GM12875 (cell line): ENCODE data around the gene FGFR3.

ENCODE experiments used
- H3K4me3 ChIP-seq: one replicate; pipeline ENCODE4 v1.5.1; 2011; ENCODE audit warnings: low read depth, low read length, control low read depth
- TF ChIP-seq, protein P1 (sequence below): IDR thresholded peaks from 2 replicates; pipeline ENCODE4 v1.5.1; 2011; ENCODE audit warnings: low read depth, mild to moderate bottlenecking, control low read depth, inconsistent platforms, low read length, moderate library complexity, borderline replicate concordance; ENCODE audit not compliant: insufficient read depth

Gene FGFR3

DNA sequence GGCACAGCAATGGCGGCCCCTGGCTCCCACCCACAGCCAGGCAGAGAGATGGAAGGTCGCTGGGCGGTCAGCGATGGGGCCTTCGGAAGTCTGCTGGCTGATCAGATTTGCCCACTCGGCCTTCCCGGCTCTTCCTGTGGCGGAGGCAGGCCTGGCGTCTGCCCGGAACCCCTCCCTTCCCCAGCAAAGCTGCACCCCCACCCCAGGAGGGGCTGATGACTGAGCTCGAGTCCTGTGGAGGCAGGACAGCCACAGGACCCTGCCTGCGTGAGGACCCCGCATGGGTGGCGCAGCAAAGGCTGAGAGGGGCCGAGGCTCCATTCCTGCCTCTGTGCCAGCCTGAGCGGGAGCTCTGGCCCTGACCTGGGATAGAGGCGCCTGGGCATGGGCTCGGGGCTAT, 37.0 kb upstream of the FGFR3 start:
- H3K4me3 ChIP-seq = no peak overlapping the region
- TF ChIP-seq, protein P1, sequence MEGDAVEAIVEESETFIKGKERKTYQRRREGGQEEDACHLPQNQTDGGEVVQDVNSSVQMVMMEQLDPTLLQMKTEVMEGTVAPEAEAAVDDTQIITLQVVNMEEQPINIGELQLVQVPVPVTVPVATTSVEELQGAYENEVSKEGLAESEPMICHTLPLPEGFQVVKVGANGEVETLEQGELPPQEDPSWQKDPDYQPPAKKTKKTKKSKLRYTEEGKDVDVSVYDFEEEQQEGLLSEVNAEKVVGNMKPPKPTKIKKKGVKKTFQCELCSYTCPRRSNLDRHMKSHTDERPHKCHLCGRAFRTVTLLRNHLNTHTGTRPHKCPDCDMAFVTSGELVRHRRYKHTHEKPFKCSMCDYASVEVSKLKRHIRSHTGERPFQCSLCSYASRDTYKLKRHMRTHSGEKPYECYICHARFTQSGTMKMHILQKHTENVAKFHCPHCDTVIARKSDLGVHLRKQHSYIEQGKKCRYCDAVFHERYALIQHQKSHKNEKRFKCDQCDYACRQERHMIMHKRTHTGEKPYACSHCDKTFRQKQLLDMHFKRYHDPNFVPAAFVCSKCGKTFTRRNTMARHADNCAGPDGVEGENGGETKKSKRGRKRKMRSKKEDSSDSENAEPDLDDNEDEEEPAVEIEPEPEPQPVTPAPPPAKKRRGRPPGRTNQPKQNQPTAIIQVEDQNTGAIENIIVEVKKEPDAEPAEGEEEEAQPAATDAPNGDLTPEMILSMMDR = no peak

DNA sequence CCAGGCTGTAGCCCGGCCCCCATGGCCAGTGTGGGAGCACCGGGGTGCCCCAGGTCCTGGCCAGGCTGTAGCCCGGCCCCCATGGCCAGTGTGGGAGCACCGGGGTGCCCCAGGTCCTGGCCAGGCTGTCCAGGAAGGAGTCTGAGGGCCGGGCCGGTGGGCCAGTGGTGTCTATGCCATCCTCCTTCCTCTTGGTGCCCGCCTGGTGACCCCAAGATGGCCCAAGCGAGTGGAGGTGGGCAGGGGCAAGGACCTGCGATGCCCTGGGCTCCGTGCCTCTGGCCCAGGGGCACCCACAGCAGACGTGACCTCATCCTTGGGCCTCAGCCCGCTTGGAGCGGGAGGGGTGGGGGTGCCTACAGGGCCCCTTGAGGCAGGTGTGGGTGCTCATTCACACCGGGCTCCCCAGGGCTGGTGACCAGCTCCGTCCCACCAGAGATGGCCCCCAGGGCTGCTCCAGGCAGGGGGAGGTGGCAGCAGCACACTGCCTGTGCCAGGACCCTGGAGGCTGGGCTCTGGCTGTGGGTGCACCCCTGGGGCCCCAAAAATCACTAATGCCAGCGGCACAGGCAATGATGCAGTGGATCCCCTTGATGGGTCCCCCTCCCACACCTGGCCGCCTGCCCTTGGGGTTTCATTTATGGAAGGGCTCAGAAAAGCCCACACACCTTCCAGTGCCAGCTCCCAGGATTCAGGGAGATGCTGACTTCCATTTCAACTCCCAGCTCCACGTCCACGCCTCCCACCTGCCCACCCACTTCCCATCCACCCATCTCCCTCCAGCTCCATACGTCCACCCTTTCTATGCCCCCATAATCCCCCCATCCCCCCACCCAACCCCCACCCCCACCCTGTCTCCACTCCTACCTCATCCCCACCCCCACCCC, 36.0 kb upstream of the FGFR3 start:
- no peak overlapping the region for H3K4me3 ChIP-seq
- TF ChIP-seq, protein P1 = no peak

DNA sequence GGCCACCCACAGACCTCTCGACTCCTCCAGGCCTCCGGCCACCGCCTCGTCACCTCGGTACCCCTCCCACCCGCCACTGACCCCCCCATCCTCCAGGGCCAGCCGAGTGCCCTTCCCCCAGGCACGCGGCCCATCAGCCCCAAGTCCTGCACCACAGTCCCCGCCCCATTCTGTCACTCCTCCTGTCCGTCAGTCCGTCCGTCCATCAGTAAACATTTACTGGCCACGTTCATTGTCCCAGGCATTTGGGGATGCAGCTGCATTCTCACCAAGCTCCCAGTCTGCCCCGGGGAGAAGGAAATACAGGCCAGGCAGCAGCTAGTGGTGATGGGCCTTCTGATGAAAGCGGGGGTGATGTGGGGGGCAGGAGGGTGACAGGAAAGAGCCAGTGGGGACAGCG, 35.3 kb upstream of the FGFR3 start:
- no peak overlapping the region for H3K4me3 ChIP-seq
- TF ChIP-seq, protein P1 = no peak

DNA sequence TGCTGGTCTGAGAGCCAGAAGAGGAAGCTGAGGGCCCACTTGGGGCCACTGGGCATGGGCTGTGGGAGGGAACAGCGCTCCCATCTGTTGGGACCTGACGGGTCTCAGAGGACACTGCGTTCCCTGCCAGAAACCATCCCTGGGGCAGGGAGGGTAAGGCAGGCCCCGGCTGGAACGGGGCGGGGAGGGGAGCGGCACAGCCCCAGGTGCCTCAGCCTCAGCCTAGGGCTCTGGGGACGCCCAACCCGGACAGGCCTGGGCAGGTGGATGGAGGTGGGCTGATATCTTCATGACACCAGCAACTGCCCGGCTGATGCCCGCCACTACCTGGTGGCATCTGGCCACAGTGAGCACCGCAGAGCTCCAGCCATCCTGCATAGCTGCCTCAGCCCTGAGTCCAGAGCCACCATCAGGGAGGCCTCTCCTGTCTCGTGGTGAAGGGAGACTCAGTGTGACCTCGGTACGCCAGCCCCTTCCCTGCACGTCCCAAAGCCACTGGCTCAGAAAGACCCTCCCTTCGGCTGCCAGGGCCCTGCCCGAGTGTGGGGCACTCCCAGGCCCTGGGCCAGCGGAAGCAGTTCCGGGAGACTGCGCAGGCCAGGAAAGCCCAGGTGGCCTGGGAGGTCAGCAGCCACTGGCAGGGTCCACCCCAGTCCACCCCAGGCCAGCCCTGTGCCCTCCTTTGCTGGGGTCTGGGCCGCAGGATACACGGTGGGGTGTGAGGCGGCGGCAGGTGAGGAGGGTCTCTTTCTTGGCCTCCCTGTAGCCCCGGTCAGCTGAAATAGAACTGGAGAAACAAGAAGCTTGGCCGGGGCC, 34.6 kb upstream of the FGFR3 start:
- no peak overlapping the region for H3K4me3 ChIP-seq
- TF ChIP-seq, protein P1 = no peak

DNA sequence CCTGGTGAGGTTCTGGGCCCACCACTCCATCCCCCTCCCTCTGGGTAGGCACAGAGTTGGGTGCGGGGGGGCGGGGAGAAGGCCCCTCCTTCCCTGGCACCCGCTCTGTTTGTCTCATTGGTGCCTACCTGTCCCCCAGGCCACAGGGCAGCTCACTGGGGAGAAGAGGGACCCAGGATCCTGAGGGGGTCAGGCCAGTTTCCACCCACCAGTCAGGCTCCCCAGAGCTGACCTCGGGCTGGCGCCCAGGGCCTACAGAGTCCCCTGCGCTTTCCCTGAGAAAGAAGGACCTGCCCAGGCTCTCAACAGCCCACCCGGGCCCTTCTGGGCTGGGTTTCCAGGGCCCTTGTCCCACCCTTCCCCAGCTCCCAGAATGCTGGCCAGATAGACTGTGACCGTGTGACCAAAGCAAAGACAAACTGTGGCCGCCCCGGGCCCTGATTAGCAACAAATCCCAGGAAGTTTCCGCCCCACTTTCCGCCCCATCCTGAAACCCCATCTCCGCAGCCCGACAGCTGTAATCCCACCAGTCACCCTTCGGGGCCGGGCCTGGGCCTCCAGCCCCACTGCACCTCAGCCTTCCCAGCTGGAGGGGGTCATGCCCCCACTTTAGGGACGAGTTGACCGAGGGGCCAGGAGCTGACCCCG, 33.8 kb upstream of the FGFR3 start:
- no peak overlapping the region for H3K4me3 ChIP-seq
- TF ChIP-seq, protein P1 = no peak

DNA sequence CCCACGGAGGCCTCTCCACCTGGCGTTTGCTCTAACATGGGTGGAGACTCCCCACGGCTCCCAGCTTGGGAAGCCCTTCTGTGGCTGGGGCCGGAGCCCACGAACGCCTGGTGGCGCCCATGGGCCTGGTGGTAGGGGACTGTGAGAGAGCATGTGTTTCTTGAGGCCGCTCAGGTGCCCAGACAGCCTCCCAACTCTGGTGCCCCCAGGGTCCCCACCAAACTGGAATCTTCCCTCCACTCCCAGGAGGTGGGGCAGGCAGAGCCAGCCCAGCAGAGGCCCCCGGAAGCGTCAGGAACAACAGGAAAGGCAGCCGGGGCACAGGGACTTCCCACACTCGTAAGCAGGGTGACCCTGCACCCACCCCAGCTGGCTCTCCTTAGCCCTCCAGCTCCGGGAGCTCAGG, 33.3 kb upstream of the FGFR3 start:
- TF ChIP-seq, protein P1 = no peak
- H3K4me3 ChIP-seq = no peak overlapping the region
